ENCODE data around the gene RBBP8.

The RBBP8 gene

DNA sequence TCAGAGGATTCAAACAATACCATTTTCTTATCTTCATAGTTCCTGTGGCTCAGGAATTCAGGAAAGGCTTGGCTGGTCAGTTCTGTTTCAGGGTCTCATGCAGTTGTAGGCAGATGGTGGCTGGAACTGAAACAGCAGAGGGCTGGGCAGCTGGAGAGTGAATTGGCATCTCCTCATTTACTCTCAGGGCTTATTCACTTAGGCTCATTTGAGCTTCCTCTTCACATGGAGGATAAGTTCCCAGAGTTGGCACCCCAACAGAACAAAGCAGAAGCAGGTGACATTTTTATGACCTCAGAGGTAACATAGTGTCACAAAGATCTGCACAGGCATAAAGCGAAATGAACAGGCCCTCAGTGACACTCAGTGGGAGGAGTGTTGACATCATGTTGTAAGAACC lies 66.1 kb downstream of the RBBP8 start:
- DNase-seq (ENCODE audit: low read depth, low spot score) = no peak

DNA sequence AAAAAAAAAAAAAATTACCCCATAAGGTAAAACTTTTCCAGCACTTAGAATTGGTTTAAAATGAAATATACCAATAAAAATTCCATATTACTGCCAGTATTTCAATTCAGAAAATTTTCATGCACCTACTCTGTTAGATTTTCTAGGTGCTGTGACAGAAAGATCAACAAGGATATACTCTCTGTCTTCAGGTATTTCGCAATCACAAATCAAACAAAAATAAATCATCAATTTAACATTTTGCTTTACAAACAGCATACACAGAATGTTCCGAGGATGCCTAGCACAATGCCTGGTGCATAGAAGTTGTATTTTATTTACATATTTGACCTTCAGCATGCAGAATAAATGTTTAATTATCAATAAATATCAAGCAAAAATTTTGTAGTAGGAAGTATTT lies 66.5 kb downstream of the RBBP8 start:
- DNase-seq (ENCODE audit: low read depth, low spot score) = no peak

DNA sequence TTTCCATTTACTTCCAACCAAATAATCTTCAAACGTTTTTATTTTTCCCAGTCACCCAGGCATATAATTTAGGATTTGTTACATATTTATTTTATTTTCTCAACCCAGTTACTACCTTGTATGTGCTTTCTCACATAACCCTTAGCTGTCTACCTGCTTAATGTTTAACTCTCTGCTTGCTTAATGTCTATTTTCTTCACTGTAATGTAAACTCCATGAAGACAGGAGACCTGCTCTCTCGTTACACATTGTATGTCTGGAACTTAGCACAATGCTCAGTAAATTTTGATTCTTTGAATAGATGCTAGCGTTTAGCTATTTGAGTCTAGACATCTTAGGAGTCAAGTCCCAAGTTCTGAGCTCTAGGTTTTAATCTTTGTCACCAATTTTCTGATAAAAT lies 70.2 kb downstream of the RBBP8 start:
- no peak for DNase-seq (ENCODE audit: low read depth, low spot score)

DNA sequence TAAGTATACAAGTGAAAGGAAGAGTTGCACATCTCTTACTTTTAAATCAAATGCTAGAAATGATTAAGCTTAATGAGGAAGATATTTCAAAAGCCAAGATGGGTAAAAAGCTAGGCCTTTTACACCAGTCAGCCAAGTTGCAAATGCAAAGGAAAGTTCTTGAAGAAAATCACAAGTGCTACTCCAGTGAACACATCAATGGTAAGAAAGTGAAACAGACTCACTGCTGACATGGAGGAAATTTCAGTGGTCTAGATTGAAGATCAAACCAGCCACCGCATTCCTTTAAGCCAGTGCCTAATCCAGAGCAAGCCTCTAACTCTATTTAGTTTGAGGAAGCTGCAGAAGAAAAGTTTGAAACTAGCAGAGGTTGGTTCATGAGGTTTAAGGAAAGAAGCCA lies 79.1 kb downstream of the RBBP8 start:
- DNase-seq (ENCODE audit: low read depth, low spot score) = no peak

DNA sequence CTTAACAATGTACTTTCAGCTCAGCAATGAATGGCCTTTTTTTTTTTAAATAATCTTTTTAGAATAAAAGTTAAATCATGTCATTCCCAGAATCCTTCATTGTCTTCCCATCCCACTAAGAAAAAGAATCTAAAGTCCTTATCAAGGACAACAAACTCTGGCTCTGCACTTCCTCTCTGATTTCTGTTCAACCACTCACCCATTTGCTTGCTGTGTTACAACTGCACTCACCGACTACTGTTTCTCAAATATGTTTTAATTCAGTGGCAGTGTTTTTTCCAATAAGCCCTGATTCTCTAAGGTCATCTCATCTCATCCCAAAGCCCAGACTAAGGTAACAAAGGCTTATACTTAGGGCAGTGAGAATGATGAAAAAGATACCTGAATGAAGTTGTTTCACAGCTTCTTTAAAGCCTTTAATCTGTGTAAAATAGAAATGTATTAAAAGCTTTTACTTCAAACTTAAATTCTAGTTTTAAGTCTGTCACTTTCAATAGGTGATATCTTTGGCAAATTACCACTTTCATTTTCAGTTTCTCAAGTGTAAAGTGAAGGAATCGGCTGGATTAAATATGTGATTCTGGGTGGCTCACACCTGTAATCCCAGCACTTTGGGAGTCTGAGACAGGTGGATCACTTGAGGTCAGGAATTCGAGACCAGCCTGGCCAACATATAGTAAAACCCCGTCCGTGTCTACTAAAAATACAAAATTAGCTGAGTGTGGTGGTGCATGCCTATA lies 87.6 kb downstream of the RBBP8 start:
- DNase-seq (ENCODE audit: low read depth, low spot score) = no peak

DNA sequence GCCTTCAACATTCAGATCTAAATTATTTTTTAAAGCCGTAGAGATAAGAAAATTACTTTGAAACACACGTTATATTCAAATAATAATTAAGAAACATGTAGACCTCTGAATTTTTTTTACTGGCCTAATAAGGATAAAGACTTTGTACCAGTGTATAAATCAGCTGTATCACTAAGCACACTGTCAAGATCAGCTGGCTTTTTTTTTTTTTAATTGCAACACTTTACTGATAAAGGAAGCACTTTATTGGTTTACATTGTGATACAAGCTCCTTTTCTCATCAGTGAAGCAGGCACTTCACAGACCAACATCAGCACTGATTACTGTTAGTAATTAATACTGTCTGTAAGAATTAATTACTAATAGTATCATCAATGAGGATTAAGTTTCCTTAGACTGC lies 88.5 kb downstream of the RBBP8 start:
- no peak for DNase-seq (ENCODE audit: low read depth, low spot score)

DNA sequence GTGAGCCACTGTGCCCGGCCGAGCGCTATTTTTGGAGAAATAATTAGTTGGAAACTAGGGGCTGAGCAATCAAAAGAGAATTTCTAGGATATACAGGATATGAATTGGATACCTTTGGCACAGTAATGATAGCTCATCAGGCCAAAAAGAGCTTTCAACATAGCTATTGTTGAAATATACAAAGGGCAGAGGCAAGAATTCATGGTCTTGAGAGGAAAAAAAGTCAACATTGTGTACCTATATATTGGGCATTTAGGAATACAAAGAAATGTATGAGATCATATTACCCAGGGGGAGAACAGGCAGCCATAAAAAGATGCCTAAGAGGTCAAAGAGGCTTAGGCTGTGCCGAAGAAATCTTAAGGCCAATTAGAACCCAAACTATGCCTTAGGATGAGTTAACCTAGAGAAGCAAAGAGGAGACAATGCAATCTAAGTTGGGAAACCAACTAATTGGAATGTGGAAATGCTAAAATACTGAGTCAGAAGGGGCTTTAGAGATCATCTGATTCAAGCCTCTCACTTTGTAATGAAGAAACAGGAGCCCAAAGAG lies 99.0 kb downstream of the RBBP8 start:
- no peak for DNase-seq (ENCODE audit: low read depth, low spot score)

DNA sequence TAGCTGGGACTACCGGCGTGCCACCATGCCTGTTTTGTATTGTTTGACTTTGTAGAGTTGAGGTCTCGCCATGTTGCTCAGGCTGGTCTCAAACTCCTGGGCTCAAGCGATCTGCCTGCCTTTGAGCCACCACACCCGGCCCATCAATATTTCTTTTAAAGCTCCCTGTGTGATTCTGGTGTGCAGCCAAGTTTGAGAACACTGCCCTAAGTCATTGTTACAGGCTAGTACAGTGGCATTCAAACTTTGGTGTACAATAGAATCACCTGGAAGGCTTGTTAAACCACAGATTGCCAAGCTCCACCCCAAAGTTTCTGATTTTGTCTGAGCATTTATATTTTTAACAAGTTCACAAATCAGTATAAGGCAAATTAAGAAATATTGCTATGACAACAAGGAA lies 99.9 kb downstream of the RBBP8 start:
- DNase-seq (ENCODE audit: low read depth, low spot score) = no peak

DNA sequence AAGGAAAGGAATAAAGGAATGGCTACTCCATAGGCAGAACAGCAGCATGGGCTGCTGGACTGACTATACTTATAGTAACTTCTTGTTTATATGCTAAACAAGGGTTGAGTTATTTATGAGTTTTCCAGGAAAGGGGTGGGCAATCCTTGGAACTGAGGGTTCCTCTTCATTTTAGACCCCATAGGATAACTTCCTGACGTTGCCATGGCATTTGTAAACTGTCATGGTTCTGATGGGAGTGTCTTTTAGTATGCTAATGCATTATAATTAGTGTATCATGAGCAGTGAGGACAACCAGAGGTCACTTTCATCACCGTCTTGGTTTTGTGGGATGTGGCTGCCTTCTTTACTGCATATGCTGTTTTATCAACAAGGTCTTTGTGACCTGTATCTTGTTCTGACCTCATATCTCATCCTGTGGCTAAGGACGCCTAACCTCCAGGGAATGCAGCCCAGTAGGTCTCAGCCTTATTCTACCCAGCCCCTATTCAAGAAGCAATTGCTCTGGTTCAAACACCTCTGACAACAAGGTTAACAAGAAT lies 103.6 kb downstream of the RBBP8 start:
- DNase-seq (ENCODE audit: low read depth, low spot score) = no peak

DNA sequence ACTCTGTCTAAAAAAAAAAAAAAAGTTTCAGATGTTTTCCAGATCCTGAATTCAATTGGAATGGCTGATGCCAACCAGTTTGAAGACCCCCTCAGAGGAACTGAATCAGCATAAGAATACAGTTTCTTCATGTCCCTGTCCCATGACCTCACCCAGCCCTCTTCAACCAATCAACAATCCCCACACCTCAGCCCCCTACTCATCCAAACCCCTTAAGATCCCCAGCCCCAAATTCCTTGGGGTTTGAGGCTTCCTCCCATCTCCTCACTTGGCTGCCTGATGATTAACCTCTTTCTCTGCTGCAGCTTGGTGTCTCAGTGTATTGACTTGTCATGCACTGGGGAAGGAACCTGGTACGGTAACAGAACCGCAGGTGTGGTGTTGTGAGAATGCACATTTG lies 104.5 kb downstream of the RBBP8 start:
- no peak for DNase-seq (ENCODE audit: low read depth, low spot score)

DNA sequence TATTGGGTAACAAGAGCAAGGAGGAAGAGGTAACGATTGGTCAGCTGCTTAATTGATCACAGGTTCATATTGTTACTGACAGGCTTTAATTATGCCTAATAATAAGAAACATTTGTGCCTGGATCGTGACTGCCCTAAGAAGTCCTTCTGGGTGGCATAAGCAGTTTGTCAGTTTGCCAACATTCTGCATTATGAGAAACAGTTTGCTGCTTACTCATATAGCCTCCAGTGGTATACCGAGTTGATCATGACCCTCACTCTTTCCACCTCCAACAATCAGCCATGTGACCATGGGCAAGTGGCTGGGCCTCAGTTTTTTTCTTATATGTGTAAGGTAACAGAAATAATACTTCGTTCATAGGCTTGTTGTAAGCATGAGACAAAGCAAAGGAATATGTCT lies 105.6 kb downstream of the RBBP8 start:
- no peak for DNase-seq (ENCODE audit: low read depth, low spot score)

DNA sequence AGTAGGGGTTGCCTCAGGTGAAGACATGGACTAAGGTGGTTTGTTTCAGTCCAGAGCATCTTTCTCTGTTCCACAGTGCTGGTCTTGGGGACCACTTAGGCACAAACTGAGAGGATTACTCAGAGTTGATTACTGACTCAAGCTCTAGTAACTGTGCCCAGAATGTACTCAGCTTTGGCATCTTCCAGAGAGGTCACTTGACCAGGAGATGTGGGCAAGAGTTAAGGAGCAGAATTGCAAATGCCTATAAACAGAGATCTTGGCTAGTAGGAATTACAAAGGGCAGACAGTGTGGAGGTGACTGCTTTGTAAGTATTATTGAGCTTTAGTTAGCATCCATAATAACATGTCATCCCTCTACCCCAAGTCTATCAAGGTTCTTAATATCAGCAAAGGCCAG lies 109.0 kb downstream of the RBBP8 start:
- DNase-seq (ENCODE audit: low read depth, low spot score) = no peak

DNA sequence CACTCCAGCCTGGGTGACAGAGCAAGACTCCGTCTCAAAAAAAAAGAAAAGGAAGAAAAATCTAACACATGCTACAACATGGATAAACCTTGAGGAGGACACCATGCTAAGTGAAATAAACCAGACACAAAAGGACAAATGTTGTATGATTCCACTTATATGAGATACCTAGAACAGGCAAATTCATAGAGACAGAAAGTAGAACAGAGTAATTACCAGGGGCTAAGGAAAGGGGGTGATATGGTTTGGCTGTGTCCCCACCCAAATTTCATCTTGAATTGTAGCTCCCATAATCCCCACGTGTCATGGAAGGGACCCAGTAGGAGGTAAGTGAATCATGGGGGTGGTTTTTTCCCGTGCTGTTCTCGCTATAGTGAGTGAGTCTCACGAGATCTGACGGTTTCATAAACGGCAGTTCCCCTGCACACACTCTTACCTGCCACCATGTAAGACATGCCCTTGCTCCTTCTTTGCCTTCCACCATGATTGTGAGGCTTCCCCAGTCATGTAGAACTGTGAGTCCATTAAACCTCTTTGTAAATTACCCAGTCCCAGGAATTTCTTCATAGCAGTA lies 110.8 kb downstream of the RBBP8 start:
- DNase-seq (ENCODE audit: low read depth, low spot score) = no peak

DNA sequence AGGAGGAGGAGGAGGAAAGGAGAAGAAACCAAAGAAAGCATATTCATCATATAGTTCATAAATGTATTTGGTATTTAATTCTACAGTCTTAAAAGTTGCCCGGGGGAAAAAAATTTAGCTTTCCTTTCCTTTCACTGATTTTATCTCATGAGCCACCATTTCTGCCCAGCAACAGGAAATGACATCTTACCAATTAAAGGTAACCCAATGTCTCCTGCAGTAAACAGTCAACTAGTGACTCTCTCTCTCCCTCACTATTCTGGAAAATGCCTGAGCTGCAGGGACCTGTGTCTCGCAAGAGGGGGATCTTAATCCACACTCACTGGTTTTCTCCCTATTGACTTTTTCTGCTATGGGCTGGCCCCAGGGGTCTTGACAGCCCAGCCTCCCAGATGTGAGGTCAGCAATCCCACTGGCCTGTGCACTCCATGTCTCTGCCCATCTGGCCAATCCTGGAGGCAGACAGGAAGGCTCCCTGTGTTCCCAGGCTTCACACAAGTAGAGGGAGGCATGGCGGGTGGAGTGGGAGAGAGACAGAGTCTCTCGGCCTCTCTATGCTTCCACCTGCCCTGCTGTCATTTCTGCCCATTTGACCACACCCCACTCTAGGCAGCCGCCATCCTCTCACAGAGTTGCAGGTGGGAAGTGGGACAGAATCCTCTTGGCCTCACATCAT lies 116.7 kb downstream of the RBBP8 start:
- no peak for DNase-seq (ENCODE audit: low read depth, low spot score)

DNA sequence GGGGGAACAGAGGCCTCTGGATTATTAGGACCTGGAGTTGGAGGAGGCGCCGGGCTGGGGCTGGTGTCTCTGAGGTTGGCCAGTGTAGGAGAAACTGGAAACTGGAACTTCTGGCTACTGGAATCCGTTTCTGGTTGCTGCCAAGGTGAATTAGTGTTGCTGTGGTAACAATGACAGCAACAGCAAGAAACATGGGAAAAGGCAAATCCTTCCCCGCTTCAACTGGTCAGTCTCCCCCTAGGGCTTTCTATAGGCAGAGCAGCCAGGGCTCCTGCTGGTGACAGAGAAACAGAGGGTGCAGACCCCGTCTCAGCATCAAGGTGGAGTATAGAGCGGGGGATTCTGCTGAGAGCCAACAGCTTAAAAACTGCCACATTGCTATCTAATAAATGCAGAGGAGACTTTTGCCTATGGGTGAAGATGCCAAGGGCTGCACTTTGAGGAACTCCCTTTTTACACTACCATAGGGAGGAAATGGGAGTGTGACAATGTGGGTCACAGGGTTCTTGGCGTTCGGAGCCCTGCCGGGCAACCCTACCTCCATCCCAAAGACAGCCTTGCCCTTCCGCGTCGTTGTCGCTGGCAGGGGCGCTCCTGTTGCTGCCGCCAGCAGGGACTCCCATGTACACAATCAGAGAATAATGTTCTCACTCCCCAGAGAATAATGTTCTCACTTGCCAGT lies 120.8 kb downstream of the RBBP8 start:
- no peak for DNase-seq (ENCODE audit: low read depth, low spot score)

DNA sequence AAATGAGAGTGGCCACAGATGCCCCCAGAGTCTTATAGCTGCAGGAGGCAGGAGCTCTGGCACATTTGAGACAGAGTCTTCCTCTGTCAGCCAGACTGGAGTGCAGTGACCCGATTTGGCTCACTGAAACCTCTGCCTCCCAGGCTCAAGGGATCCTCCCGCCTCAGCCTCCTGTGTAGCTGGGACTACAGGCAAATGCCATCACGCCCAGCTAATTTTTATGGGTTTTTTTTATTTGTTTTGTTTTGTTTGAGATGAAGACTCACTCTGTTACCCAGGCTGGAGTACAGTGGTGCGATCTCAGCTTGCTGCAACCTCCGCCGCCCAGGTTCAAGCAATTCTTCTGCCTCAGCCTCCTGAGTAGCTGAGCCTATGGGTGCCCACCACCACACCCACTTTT lies 121.4 kb downstream of the RBBP8 start:
- no peak for DNase-seq (ENCODE audit: low read depth, low spot score)

DNA sequence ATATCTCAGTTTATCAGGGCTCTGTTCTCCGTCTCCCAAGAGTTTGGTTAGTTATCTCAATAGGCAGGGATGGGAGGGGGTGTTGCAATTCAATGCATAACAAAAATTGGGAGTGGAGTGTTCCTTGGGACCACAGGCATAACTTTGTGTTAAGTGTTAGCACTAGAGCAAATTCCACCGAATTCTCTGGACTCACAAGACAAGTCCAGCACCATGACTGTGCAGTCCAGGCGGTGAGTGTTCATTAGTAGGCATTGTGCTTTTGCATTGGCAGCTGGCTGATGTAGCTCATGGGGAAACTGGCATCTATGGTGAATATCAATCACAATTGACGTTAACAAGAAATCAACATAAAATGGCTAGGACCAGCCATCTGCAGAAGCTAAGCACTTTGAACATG lies 123.2 kb downstream of the RBBP8 start:
- DNase-seq (ENCODE audit: low read depth, low spot score) = no peak

DNA sequence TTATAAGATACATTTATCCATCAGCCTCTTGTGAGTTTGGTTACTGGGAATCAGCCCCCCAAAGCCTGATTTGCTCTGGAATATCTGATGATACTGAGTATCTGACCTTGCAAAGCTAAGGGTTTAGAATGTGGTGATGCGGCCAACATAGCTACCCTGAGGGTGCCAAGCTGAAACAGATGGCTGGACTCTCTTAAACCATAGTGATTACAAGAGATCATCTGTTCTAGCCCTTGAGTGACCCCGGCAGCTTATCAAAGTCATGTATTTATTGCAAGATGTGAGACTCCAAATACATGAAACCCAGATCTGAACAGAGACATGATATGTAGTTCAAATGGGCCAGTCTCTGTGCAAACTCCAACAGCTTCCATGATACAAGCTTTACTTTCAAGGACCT lies 124.0 kb downstream of the RBBP8 start:
- DNase-seq (ENCODE audit: low read depth, low spot score) = no peak

DNA sequence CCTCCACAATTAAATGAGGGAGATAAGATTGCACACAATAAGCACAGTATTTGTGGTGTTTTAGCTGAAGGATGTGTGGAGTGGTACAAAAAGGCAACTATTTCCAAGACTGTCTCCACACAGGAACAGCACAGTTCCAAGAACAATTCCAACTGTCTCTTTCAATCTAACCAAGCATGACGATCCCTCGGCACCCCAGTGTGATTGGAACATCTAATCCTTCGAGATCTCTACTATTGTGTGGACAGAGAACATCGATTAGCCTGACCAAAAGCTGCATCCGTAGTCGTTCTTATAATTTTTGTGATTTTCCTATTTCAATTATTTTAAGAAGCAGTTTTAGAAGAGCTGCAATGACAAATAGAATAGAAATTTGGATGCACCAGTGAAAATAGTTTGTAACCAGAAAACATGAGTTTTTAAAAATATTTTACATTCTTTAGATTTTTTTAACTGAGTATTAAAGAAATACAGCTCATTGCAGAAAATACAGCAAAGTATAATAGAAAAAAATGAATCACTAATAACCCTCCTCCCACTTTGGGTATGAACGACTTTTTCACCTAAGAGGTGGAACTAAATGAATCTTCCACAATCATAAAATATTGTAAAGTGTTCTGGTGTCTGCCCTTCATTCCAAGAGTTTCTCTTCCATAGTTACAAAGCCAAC lies 125.8 kb downstream of the RBBP8 start:
- no peak for DNase-seq (ENCODE audit: low read depth, low spot score)

DNA sequence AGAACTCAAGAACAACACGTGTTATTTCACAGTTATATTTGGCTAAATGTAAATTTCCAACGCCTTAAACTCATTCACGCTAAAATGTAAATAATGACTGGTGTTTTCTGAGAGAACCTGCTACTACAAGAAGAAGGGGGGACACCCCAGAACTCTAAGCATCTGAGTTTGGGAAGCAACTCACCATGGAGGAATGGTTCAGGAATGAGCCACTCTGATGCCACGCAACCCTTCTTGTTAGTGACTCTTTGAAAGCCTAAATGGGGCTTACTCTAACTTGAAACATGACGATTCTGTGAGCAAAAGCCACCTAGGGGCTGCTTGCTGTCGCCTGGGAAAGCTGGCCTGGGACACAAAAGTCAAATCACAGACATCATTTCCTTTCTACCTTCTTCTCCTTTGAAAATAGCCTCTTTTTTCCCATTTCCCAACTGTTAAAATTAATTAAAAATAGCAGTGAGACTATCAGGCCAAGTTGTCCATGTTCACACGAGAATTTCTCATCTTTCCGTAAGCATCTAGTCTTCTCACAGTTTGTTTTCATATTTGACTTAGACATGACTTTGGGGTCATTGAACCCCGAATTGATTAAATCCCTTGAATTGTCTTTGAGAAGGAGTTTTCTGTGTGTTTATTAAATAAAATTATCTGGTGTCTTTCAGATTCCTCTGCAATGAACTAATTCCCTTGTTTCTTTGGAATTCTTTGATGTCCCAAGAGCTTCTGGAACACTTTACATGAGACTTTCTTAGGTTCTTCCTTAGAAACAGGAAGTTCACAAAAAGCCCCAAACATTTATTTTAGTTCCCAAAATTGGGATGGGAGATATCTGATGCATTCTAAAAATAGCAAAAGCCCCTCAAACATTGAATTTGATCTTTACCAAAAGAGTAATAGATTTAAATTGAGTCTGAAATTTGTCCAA lies 126.7 kb downstream of the RBBP8 start:
- DNase-seq (ENCODE audit: low read depth, low spot score) = no peak

All from smooth muscle cell of the brain vasculature (primary cell).